ENCODE results near the gene BACH2.

- TF ChIP-seq, protein P1, sequence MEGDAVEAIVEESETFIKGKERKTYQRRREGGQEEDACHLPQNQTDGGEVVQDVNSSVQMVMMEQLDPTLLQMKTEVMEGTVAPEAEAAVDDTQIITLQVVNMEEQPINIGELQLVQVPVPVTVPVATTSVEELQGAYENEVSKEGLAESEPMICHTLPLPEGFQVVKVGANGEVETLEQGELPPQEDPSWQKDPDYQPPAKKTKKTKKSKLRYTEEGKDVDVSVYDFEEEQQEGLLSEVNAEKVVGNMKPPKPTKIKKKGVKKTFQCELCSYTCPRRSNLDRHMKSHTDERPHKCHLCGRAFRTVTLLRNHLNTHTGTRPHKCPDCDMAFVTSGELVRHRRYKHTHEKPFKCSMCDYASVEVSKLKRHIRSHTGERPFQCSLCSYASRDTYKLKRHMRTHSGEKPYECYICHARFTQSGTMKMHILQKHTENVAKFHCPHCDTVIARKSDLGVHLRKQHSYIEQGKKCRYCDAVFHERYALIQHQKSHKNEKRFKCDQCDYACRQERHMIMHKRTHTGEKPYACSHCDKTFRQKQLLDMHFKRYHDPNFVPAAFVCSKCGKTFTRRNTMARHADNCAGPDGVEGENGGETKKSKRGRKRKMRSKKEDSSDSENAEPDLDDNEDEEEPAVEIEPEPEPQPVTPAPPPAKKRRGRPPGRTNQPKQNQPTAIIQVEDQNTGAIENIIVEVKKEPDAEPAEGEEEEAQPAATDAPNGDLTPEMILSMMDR (conservative IDR thresholded peaks at IDR 0.05): no peak
- TF ChIP-seq ZFX (IDR thresholded peaks at IDR 0.05): no peak
Observed at GRCh38 chr6:90162648-90163387, 133.8 kb downstream of the BACH2 start.

All from C4-2B (cell line).